ENCODE measurements around the gene TFDP3.

The TFDP3 gene

DNA sequence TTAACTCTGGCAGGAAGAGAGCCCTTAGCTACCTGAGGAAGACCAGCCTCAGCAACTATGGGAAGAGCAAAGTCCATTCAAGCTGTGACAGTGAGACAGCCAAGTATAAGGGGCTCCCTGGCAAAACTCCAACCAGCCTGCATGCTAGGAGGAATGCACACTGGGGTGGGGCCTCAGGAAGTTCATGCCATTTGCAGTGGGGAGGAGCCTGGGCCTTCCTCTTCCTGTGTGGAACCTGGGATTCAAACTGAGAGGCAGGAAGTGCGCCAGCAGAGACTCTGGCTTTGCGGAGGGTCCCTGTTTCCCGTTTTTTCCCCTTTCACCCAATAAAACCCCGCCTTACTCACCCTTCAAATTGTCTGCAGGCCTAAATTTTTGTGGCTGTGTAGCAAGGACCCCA, 33.0 kb downstream of the TFDP3 start:
- no peak for DNase-seq (ENCODE audit: low read depth)

DNA sequence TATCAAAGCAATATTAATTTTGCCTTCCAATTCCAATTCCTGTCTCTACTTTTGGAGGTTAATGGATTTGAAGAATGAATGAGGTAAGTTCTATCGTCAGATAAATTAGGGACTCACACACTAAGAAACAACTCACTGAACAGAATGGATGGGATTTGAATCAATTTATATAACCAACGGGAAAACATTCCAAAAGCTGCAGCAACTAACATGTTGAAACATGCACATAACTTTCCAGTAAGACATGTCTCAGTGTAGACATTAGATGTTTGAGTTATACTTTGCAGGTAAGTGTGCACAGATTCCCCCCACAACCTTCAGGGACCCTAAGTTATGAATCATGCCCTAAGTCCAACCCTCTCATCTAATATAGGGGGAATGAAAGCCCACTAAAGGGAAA, 34.3 kb downstream of the TFDP3 start:
- no peak for DNase-seq (ENCODE audit: low read depth)

DNA sequence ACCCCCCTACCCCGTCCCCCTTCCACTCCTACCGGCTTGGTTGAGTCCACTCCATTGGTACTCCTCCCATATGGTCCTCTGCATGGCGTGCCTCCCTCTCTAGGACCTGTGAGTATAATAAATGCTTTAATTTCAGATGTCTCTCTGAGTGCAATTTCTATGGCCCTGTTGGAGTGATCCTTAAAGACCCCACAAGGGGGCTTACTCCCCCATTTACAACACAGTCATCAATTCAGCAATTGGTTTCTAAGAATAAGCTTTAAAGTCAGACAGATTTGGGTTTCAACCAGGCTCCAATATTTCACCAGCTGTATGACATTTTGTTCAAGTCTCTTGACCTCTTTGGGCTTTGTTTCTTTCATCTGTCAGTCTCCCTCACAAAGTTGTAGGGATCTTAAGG, 38.7 kb downstream of the TFDP3 start:
- no peak for DNase-seq (ENCODE audit: low read depth)

DNA sequence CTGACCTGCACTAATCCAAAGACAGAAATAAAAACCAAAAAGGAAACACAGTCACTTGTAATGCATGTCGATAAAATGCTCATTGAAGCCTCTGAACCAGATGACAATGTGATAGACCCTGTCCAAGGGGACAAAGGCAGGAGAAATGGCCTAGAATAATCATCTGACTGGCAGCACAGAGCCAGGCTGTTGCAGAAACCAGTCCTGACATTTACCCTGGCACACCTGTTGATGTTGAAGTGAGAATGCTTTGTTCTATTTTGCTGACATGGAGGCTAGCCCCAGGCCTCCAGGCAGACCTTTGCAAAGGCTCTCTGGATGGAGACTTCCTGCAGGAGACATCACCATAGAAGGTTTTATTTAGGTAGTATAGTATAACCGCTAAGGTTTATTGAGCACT, 41.0 kb downstream of the TFDP3 start:
- no peak for DNase-seq (ENCODE audit: low read depth)

DNA sequence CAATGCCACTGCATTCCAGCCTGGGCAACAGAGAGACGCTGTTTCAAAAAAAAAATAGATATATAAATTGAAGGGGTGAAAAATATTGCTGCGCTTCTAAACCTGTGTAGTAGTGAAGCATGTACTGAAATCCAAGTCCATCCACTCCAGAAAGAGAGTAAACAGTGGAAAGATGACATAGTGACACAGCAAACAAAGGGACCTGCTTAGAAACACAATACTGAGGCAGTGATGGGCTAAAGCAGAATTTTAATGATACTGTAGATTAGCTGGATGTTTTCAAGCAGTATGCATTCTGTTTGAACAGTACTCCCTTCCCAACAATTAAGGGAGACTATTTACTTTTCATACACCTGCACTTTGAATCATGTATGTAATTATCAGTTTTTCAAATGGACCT, 42.5 kb downstream of the TFDP3 start:
- DNase-seq (ENCODE audit: low read depth), result no peak

DNA sequence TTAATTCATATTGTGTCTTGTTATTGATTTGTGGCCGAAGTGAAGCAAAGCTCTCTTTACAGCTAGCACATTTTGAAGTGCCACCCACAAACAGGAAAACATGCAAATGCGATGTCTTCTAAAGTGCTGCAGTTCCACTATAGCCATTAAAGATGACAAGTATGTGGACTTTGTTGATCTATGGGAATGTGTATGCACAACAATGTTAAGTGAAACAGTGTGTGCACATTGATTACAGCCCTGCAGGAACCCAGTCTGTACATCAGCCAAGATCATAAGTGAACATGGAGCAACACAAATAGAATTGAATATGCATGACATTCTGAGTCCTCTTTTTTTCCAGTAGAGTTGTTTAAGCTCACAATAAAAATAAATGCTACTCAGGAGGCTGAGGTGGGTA, 43.0 kb downstream of the TFDP3 start:
- DNase-seq (ENCODE audit: low read depth), result no peak

DNA sequence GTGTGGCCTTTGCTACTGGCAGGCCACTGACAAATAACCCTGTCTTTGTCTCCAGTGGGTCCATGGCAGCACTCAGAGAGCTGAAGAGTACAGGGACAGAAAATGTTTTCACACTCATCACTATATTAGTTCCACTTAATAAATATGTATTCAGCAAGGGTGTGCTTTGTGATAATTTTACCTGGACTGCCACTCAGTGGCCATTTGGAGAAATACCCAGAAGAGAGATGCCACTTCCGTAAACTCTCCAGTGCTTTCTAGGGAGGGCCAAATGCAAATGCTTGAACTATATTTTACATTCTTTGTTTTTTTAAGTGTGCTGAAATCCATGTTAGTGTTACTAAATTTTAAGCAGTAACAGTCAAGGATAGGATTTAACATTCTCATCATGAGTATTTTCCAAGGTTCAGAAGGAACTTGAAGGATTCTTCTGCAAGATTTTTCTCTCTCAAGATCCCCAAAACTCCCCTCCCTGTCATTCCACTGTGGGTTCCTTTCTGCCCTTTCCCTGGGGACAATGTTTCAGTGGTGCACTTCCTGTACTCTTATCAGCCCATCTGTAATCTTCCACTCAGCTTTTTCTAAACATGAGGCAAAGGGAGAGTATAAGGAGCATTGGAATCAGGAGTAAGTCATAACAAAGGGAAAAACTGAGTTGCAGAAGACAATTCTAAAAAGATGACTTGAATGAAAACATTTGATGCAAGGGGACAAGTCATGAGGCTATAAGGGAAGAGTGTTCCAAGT, 46.0 kb downstream of the TFDP3 start:
- no peak for DNase-seq (ENCODE audit: low read depth)

All from stromal cell of bone marrow (primary cell).